Neuron (in vitro differentiated cells): ENCODE data around the gene KDSR.
"Not testable (repeated sequence)": the region's sequence is repeated elsewhere in the genome, so short reads cannot be mapped to it uniquely, and the experiment has no call there.

Experiments used
- H2AFZ ChIP-seq: one replicate; pipeline ENCODE4 v1.6.1; 2013; ENCODE audit warnings: low read depth, mild to moderate bottlenecking, inconsistent platforms, low read length, moderate library complexity
- H3K27me3 ChIP-seq: one replicate; pipeline ENCODE4 v1.6.1; 2013; ENCODE audit warnings: low read length; ENCODE audit not compliant: insufficient read depth
- H3K36me3 ChIP-seq: one replicate; pipeline ENCODE4 v1.6.1; 2013; ENCODE audit warnings: low read length; ENCODE audit not compliant: insufficient read depth
- H3K4me1 ChIP-seq: one replicate; pipeline ENCODE4 v1.6.1; 2013; ENCODE audit warnings: low read length; ENCODE audit not compliant: insufficient read depth
- H3K4me3 ChIP-seq: 2 replicates; pipeline ENCODE4 v1.5.1; 2013; ENCODE audit warnings: mild to moderate bottlenecking, low read length, moderate library complexity
- H3K9me3 ChIP-seq: one replicate; pipeline ENCODE4 v1.6.1; 2013; ENCODE audit warnings: low read length

Gene KDSR

GRCh38 chr18:63379639-63379962, 12.6 kb upstream of the KDSR start:
- no peaks in the 10 kb centered on the region for H3K4me1 ChIP-seq
- H3K36me3 ChIP-seq: no peaks in the 10 kb centered on the region
- H3K27me3 ChIP-seq: no peaks in the 10 kb centered on the region
- peaks cover 6% of the 10 kb centered on the region for H3K9me3 ChIP-seq
- H2AFZ ChIP-seq: no peak overlapping the region
- no peak overlapping the region for H3K4me3 ChIP-seq

- no peaks in the 10 kb centered on the region for H3K27me3 ChIP-seq
- H3K9me3 ChIP-seq: peaks cover 4% of the 10 kb centered on the region
- no peaks in the 10 kb centered on the region for H3K36me3 ChIP-seq
- no peak overlapping the region for H2AFZ ChIP-seq
- no peak overlapping the region for H3K4me3 ChIP-seq
- H3K4me1 ChIP-seq: no peaks in the 10 kb centered on the region
Measured at GRCh38 chr18:63378919-63379638, 12.1 kb upstream of the KDSR start.

- Histone ChIP-seq H3K4me1 (no peaks in the 10 kb centered on the region), H2AFZ (no peak overlapping the region), H3K27me3 (no peaks in the 10 kb centered on the region), H3K36me3 (no peaks in the 10 kb centered on the region), H3K4me3 (no peak overlapping the region), H3K9me3 (peaks cover 4% of the 10 kb centered on the region)
Measured at GRCh38 chr18:63377275-63377980, 10.4 kb upstream of the KDSR start.

- no peaks in the 10 kb centered on the region for H3K4me1 ChIP-seq
- no peak overlapping the region for H2AFZ ChIP-seq
- H3K36me3 ChIP-seq: no peaks in the 10 kb centered on the region
- peaks cover 4% of the 10 kb centered on the region for H3K9me3 ChIP-seq
- no peak overlapping the region for H3K4me3 ChIP-seq
- H3K27me3 ChIP-seq: no peaks in the 10 kb centered on the region
Measured at GRCh38 chr18:63376538-63376937, 9.5 kb upstream of the KDSR start.

GRCh38 chr18:63374540-63374939, 7.5 kb upstream of the KDSR start:
- H3K9me3 ChIP-seq: peaks cover 4% of the 10 kb centered on the region
- no peaks in the 10 kb centered on the region for H3K36me3 ChIP-seq
- no peak overlapping the region for H2AFZ ChIP-seq
- no peaks in the 10 kb centered on the region for H3K27me3 ChIP-seq
- no peaks in the 10 kb centered on the region for H3K4me1 ChIP-seq
- no peak overlapping the region for H3K4me3 ChIP-seq

GRCh38 chr18:63373161-63373560, 6.2 kb upstream of the KDSR start:
- Histone ChIP-seq H3K27me3 (no peaks in the 10 kb centered on the region), H3K9me3 (peaks cover 4% of the 10 kb centered on the region), H3K4me3 (no peak overlapping the region), H3K36me3 (no peaks in the 10 kb centered on the region), H2AFZ (no peak overlapping the region), H3K4me1 (no peaks in the 10 kb centered on the region)

GRCh38 chr18:63368611-63369010, 1.6 kb upstream of the KDSR start:
- Histone ChIP-seq H2AFZ (no peak overlapping the region), H3K4me3 (peak overlapping the region; percentile 95), H3K4me1 (peaks cover 14% of the 10 kb centered on the region), H3K9me3 (no peaks in the 10 kb centered on the region), H3K36me3 (no peaks in the 10 kb centered on the region), H3K27me3 (no peaks in the 10 kb centered on the region)

- Histone ChIP-seq H3K9me3 (no peaks in the 10 kb centered on the region), H3K36me3 (peaks cover 11% of the 10 kb centered on the region), H3K4me3 (peak overlapping the region; percentile 95), H3K4me1 (peaks cover 14% of the 10 kb centered on the region), H3K27me3 (no peaks in the 10 kb centered on the region), H2AFZ (peak overlapping the region; percentile 42)
Measured at GRCh38 chr18:63366213-63367052, 573 bp downstream of the KDSR start.

- H3K9me3 ChIP-seq: no peaks in the 10 kb centered on the region
- H3K4me3 ChIP-seq: peak overlapping the region; percentile 95
- H3K27me3 ChIP-seq: no peaks in the 10 kb centered on the region
- peaks cover 14% of the 10 kb centered on the region for H3K4me1 ChIP-seq
- H2AFZ ChIP-seq: no peak overlapping the region
- peaks cover 14% of the 10 kb centered on the region for H3K36me3 ChIP-seq
Measured at GRCh38 chr18:63365876-63366212, 1.2 kb downstream of the KDSR start.

- Histone ChIP-seq H3K27me3 (no peaks in the 10 kb centered on the region), H2AFZ (no peak overlapping the region), H3K4me1 (peaks cover 14% of the 10 kb centered on the region), H3K4me3 (no peak overlapping the region), H3K36me3 (peaks cover 30% of the 10 kb centered on the region), H3K9me3 (no peaks in the 10 kb centered on the region)
Measured at GRCh38 chr18:63363951-63364350, 3.1 kb downstream of the KDSR start.

GRCh38 chr18:63363420-63363819, 3.6 kb downstream of the KDSR start:
- Histone ChIP-seq H3K36me3 (peaks cover 33% of the 10 kb centered on the region), H3K4me1 (peaks cover 14% of the 10 kb centered on the region)
- H2AFZ ChIP-seq, H3K9me3 ChIP-seq, H3K27me3 ChIP-seq, H3K4me3 ChIP-seq: not testable (repeated sequence)

- Histone ChIP-seq H3K4me1 (no peaks in the 10 kb centered on the region), H3K27me3 (no peaks in the 10 kb centered on the region), H3K36me3 (peaks cover 74% of the 10 kb centered on the region), H3K4me3 (no peak overlapping the region), H3K9me3 (no peaks in the 10 kb centered on the region), H2AFZ (no peak overlapping the region)
Measured at GRCh38 chr18:63356272-63356896, 10.6 kb downstream of the KDSR start.

GRCh38 chr18:63350230-63350629, 16.8 kb downstream of the KDSR start:
- H3K9me3 ChIP-seq: no peaks in the 10 kb centered on the region
- no peaks in the 10 kb centered on the region for H3K4me1 ChIP-seq
- peaks cover 80% of the 10 kb centered on the region for H3K36me3 ChIP-seq
- H3K4me3 ChIP-seq: no peak overlapping the region
- H2AFZ ChIP-seq: no peak overlapping the region
- no peaks in the 10 kb centered on the region for H3K27me3 ChIP-seq
